DMS153 (cell line): Measurements from ENCODE around the gene ATP8B3.

Experiments used
- DNase-seq: peaks from one replicate; lab custom pipeline; 2025; lab: John Stamatoyannopoulos, UW

The ATP8B3 gene, protein sequence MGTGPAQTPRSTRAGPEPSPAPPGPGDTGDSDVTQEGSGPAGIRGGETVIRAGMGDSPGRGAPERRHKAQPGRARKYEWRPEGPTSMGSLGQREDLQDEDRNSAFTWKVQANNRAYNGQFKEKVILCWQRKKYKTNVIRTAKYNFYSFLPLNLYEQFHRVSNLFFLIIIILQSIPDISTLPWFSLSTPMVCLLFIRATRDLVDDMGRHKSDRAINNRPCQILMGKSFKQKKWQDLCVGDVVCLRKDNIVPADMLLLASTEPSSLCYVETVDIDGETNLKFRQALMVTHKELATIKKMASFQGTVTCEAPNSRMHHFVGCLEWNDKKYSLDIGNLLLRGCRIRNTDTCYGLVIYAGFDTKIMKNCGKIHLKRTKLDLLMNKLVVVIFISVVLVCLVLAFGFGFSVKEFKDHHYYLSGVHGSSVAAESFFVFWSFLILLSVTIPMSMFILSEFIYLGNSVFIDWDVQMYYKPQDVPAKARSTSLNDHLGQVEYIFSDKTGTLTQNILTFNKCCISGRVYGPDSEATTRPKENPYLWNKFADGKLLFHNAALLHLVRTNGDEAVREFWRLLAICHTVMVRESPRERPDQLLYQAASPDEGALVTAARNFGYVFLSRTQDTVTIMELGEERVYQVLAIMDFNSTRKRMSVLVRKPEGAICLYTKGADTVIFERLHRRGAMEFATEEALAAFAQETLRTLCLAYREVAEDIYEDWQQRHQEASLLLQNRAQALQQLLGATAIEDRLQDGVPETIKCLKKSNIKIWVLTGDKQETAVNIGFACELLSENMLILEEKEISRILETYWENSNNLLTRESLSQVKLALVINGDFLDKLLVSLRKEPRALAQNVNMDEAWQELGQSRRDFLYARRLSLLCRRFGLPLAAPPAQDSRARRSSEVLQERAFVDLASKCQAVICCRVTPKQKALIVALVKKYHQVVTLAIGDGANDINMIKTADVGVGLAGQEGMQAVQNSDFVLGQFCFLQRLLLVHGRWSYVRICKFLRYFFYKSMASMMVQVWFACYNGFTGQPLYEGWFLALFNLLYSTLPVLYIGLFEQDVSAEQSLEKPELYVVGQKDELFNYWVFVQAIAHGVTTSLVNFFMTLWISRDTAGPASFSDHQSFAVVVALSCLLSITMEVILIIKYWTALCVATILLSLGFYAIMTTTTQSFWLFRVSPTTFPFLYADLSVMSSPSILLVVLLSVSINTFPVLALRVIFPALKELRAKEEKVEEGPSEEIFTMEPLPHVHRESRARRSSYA (N-terminal part only)

DNA sequence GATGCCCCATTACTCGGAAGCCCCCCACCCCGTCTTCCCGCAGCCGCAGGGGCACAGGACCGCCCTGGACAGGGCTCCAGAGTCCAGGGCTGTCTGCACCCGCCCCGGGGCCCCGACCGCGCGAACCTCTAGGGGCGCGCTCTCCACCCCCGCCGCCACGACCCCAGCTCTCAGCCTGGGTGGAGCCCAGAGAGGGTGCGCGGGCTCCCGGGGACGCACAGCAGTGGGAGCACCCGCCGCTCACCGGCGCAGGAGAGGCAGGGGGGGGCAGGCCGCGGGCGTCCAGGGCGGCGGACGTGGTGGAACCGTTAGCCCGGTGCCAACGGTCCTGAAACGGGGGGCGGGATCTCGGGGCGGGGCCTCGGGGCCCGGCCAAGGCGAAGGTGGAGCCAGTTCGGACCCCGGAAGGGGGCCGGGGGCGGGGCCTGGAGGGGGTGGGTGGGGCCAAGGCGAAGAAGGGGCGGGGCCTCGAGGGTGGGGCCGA, at the start of gene ATP8B3:
TSS of gene ATP8B3 (minus strand) at position 335 of the 484 bp plus-strand sequence. CDS start 540 bp downstream, outside the sequence.
- no peak for DNase-seq

DNA sequence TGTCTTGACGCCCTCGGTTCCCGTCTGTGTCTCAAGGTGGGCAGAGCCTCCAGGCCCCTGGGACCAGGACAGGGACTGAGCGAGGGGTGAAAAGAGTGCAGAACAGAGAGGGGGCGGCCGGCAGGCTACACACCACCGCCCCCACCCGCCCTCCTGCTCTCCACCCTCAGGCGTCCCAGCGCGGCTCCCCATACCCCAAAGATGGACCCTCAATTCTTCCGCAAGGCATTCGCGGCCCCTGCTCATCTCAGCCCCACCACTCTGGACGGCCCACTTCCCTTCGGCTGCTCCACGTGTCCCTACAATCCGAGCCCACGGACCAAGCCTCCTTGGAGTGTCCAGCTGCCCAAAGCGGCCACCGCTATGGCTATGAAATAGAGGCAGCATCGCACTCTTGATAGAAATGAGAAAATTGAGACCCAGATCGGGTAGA, 49.5 kb upstream of the ATP8B3 start:
- DNase-seq: no peak

DNA sequence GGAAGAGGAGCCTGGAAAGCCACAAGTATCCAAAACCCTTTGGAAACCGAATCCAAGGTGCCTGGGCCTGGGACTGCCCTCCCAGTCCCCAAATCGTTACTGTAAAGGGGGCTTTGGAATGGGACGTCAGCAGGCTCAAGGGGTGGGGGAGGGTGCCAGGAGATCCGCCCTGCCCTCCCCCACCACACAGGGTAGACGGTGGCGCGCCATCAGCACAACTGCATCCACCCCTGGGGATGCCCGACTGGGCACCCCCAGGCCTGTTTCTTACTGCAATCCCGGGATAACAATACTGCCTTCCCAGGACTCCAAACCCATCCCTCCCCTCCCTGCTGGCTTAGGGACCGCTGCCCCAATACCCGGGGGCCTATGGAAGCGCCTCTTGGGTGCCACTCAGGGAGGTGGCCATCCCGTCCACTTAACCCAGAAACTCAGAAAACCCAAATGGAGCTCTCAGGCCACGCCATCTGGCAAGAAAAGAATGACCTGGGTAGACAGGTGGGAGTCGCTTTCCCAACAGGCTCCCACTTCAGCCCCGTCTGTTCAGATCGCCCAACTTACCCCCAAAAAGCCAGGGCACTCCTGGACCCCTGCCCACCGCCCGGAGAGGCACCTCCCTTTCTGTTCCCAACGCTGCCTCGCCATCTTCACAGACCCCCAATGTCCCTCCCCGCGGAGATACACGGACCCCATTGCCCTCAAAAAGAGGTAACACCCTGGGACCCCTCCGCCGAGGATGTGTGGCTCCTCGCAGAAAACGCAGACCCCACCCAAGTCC, 48.9 kb upstream of the ATP8B3 start:
- DNase-seq: no peak

DNA sequence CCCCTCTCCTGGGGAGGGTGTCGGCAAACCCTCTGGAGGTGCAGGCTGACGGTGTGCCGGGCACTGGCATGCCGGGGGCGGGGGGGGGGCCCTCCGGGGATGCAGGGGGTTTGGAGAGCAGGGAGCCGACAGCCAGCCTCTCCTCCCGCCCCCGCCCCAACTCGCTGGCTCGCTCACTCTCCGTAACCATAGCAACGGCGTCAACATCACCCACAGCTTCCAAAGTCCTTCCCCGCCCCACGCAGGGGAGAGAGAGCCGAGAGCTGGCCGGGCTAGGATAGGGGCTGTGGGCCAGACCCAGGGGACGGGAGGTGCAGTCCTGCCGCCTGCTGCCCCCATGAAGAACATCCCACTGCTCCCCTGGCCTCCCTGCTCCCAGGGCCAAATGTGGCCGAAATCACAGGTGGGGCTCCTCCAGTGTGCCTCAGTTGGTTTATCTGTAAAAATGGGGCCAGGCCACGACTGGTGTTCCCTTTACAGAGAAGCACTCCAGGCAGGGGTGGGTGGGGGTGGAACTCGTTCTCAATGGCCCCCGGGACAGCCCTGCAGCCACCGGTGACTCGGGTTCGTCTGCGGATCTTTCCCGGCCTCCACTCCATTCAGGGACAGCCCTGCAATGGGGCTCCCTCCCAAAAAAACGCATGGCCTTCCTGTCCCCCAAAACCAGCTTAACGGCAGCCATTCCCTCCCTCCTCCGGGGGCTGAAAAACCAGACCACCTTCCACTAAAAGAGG, 48.1 kb upstream of the ATP8B3 start:
- no peak for DNase-seq

DNA sequence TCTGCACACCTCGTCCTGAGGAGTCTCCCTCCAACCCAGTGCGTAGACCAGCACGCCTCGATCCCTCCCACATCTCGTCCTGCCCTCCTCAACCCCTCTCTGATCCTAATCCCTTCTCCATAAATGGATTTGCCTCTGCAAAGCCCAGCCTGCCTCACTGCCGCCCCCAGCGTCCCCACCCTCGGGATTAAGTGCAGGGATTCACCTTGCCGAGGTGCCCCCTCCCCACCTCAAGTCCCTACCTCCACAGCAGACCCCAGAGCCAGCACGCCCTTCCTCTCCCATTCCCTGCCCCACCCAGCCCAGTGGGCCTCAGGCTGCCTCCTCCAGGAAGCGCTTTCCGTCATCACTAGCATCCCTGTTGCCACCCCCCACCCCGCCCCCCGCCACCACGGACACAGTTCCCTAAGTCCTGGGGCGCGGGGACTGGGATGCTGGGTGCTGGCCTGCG, 47.3 kb upstream of the ATP8B3 start:
- DNase-seq: no peak

DNA sequence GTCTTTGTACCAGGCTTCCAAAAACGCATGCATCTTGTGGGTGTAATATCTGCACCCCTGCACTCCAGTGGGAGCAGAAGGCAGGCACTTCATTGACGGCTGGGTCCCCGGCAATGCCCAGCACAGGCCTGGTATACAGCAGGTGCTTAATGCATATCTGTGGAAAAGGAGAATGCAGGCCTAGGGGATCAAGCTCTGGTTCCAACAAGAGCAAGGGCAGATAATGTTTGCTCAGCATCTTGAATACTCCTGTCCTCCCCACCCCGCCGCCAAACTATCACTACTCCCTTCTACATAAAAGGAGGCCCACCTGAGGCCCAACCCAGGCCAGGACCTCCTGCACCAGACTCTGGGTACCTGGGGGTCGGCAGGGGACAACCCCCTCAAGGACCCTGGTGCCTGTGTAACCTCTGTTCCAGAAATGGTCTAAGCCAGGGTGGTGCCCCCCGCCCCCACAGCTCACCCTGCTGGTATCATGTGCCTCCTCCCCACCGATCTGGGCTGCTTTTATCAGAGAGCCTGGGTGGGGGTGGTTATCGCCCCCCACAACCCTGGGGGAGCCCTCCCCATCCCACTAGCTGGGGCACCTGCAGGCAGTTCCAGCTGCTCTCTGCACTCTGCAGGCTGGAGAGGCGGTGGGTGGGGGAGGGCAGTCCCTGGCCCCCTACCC, 46.5 kb upstream of the ATP8B3 start:
- no peak for DNase-seq

DNA sequence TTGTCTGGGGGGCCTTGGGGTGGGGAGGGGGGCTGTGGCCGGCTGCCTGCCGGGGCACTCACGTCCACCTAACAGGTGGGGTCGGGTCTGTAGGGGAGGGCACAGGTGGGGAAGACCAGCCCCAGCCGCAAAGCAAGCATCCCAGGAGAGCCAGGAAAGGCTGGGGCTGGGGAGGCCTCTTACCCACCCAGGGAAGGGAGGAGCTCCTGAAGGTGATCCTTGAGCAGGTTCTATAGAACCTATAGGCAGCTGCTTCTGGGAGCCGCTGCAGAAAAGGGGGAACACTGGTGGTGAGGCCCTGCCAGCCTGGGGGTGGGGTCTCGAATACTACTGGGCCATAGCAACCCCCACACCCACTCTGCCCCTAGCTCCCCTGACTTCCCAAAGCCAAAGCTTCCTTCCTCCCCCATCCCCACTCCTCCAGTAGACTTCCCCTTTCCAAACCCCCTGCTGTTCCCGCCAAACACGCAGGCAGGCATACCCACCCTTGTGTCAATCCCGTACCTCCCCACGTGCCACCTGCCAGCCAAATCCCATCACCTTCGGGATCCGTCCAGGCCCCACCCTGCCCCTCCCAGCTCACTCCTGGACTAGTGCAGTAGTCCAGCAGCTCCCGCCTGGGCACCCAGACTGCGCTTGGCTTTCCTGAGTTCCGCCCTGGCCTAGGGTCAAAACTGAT, 45.7 kb upstream of the ATP8B3 start:
- DNase-seq: no peak

DNA sequence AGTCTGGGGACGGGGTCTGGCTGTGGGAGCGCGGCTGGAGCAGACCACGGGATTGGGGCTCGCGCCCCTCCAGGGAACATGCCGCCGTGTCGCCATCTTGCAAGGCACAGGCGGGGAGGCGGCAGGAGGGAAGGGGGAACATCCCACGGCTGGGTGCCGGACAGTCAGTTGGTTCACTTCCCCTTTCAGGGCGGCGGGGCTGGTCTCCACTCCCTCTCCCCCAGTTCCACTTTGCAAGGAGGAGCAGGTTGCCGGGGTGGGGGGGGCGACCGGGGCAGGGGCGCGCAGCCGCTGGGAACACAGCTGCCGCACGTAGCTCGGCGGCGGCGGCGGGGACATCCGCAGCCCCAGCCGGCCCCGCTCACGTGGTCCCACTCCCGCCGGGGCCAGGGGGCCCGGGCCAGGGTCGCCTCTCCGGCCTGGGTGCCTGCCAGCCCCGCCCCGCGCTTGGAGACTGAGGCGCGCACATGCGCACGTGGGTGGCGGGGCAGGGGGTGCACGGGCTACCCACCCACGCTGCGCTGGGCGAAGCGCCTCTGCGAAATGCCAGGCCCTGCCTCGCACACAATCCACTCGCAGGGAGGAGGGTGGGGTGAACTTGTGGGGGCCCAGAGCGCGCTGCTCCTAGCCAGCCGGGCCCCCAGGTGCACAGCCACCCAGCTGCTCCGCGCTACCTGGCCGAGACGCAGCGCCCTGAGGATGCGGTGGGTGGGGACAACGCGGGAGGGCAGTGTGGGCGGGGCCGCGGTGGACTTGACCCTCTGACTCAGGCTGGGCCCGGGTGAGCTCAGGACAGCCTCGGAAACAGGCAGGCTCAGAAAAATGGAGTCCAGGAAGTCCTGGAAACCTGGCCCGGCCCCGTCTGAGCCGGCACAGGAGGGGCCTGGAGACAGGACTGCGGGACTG, 44.9 kb upstream of the ATP8B3 start:
- no peak for DNase-seq

DNA sequence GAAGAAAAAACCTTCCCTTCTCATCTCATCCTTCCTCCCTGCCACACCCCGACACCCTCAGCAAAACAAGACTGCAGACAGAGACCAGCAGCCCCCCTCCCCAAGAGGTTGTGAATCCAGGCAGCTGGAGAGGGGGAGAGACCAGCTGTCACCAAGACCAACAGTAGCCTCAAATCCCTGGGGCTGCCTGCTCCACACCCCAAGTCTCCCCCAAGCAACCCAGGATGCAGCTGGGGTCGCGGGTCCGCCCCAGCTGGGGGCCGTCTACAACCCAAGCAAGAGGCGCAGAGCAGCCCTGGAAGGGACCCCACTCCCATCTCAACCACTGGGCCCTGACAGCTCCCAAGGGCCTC, 44.2 kb upstream of the ATP8B3 start:
- DNase-seq: no peak

DNA sequence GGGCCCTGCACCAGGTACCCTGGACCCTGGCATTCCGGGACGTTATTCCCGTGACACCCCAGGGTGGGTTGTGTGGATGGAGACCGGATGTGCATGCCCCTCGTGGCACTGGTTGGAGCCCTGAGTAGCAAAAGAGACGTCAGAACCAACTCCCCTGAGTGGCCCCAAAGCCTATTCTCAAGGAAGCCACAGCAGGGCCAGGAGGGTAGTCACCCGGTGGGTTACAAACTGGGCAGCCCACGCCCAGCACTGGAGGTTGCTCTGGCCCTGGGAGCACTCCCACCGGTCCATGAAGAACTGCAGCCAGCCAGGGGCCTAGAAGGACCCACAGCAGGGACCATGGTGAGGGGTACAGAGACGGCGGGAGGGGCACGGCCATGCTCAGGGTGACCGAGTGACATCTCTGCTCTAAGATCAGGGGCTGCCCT, 43.8 kb upstream of the ATP8B3 start:
- no peak for DNase-seq

DNA sequence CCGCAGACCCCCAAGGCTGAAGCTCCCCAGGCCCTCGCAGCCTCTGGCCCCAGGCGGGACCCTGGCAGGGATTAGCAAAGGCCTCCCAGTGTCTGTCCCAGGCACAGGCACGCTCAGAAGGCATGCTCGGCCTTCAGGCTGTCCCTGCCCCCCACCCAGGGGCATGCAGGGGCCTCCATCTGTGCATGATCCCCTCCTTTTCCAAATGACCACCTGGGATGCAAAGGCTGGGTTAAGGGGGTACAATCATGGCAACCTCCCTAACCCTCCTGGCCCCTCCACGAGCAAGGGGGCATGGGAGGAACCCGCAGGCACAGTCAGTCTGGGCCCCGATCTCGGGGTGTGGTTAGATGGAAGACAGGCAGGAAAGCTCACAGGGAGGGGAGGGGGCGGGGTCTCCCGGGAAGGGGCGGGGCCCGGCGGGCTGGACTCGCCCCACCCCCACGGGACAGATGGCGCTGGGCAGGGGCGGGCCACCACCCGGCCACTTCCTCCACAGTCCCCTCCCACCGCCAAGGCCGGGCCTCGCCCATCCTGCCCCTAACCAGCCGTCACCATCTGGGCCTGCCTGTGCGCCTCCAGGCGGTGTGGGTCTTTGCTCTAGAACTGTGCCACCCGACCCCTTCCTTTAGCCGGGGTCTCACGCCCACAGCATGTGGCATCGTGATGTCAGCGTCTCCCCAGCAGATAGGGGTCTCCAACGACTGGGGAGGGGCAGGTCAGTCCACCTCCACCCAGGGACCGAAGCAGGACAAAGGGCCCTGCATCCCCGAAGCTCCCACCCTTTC, 43.2 kb upstream of the ATP8B3 start:
- peak; percentile 41 for DNase-seq

DNA sequence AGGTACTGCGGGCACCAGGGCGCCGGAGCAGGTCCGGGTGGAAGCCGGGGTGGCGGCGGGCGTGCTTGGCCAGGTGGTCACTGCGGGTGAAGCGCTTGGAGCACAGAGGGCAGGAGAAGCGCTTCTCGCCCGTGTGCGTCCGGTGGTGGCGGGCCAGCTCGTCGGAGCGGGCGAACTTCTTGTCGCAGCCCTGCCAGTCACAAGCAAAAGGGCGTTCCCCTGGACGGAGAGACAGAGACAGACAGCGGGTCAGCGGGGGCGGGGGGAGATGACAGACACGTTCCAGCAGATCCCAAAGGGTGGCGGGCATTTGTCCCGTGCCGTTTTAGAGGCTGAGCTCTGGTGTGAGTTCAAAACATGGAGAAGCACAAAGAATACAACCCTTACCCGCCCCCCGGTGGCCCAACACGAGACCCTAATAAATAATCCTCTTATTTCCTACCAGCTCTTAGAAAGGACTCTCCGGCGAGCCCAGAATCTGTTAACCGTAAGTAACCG, 42.5 kb upstream of the ATP8B3 start:
- no peak for DNase-seq

DNA sequence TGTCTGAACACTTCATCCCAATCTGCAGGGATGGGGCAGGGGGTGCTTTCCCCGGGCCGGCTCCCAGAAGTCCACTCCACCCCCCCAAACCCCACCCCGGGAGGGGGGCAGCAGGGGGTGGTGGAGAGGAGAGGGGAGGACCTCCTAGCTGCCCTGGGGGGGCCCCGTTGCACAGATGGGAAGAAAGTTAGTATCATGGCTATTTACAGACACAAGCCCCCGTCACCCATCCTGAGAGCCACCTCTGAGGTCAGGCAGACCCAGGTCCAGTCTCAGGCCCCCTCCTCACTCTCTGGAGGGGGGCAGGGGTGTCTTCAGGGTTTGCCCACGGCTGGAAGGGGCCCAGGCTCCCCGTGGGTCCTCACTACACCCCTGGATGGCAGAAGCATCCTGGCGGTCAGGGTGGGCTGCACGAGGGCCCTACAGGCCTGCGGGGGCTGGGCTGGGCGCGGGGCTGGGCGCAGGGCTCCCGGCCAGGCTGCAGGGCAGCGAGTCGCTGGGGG, 42.0 kb upstream of the ATP8B3 start:
- DNase-seq: no peak

DNA sequence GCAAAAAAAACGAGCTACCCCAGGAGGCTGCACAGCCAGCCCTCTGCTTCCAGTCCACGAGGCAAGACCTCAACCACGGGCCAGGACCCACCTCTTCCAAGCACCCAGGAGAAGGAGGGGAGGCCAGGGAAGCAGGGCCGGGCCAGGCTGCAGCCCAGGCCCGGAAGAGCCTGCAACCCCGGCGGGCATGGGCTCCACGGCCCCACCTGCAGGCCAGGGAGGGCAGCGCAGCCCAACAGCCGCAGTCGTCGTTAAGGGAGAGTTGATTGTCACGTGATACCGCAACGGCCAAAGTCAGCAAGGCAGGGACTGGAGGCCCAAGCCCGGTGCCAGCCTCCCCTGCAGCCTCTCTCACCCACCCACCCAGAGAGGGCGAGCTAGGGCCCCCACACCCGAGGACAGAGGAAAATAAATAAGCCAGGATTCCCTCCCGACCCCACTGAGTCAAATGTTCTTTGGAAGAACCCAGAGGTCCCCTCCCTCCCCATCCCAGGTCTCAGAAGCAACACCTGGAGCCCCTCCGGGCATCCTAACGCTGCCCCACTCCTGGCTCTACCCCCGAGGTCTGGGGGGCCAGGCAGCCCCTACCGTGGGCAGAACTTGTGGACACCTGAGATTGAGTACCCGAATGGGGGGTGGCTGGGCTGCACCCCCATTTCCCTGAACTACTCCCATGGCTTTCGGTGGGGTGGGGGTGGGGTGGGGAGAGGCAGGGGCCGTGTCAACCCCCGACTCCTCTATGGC, 41.4 kb upstream of the ATP8B3 start:
- peak; percentile 43 for DNase-seq

DNA sequence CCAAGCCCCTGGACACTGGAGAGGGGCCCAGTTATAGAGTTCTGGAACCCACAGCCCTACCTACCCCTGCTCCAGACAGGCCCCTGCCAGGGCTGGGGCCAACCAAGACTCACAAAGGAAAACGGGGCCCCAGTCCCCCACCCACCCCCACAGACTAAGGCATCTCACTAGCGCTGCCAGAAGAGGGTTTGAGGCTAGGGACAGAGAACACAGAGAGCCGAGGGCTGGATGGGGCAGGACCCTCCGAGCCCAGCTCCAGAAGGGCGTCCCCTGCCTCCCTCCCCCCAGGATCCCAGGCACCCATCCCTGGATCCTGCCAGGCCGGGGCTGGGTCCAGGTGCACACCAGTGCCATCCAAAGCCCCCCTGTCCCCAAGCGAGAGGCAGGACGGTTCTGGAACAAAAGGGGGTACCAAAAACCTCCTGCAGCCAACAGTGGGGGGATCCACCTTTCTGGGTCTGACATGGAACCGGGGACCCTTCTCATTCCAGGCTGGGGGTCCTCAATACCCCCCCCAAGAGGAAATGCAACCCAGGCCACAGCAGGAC, 40.6 kb upstream of the ATP8B3 start:
- DNase-seq: no peak
